HG02610 (cell line): ENCODE data around the gene FNDC3B.

Experiments used
- ATAC-seq: cut with Tn5 transposase; IDR thresholded peaks from one replicate; pipeline ENCODE4 v1.9.1; 2021; ENCODE audit warnings: mild to moderate bottlenecking, moderate library complexity; ENCODE audit not compliant: unreplicated experiment

The FNDC3B gene

GRCh38 chr3:172132159-172132586 lies 92.8 kb downstream of the FNDC3B start:
- peak; percentile 52 for ATAC-seq

- no peak for ATAC-seq
Measured at GRCh38 chr3:172132721-172133311, 93.4 kb downstream of the FNDC3B start.

- ATAC-seq = no peak
Measured at GRCh38 chr3:172133838-172134237, 94.5 kb downstream of the FNDC3B start.

GRCh38 chr3:172134352-172134751 lies 95.0 kb downstream of the FNDC3B start:
- ATAC-seq = no peak

GRCh38 chr3:172135185-172135584 lies 95.8 kb downstream of the FNDC3B start:
- no peak for ATAC-seq

- ATAC-seq = no peak
Measured at GRCh38 chr3:172135820-172136219, 96.4 kb downstream of the FNDC3B start.

GRCh38 chr3:172136330-172136729 lies 97.0 kb downstream of the FNDC3B start:
- ATAC-seq = no peak

- no peak for ATAC-seq
Measured at GRCh38 chr3:172137287-172138192, 98.2 kb downstream of the FNDC3B start.

GRCh38 chr3:172138193-172138537 lies 98.8 kb downstream of the FNDC3B start:
- no peak for ATAC-seq

GRCh38 chr3:172138792-172139507 lies 99.6 kb downstream of the FNDC3B start:
- ATAC-seq = peak; percentile 57

GRCh38 chr3:172139528-172140276 lies 100.3 kb downstream of the FNDC3B start:
- ATAC-seq = no peak

GRCh38 chr3:172140499-172141391 lies 101.4 kb downstream of the FNDC3B start:
- ATAC-seq = peak; percentile 21

- ATAC-seq = peak; percentile 47
Measured at GRCh38 chr3:172142051-172142863, 102.9 kb downstream of the FNDC3B start.

GRCh38 chr3:172142864-172143451 lies 103.6 kb downstream of the FNDC3B start:
- ATAC-seq = no peak

- ATAC-seq = no peak
Measured at GRCh38 chr3:172143739-172144497, 104.5 kb downstream of the FNDC3B start.

- ATAC-seq = no peak
Measured at GRCh38 chr3:172144601-172145000, 105.2 kb downstream of the FNDC3B start.

GRCh38 chr3:172145031-172145686 lies 105.8 kb downstream of the FNDC3B start:
- no peak for ATAC-seq
